Measurements from ENCODE around the gene ATXN1. TPM values are rescaled to one million over a fixed set of nuclear protein-coding genes. Genes with fewer than 3 reads are reported as not detected.

Gene ATXN1
- total RNA-seq, 1 experiment from 2014 or later = 25.6 TPM

- POLR2A ChIA-PET (ENCODE audit: low non-redundant PET) = no interaction called here
- no peaks in the 10 kb centered on the region for H3K36me3 ChIP-seq (ENCODE audit: insufficient read depth, low read length, poor library complexity, severe bottlenecking)
- no peaks in the 10 kb centered on the region for H3K9me3 ChIP-seq (ENCODE audit: low read depth, low read length, poor library complexity, severe bottlenecking)
- no peak for DNase-seq (ENCODE audit: low spot score)
- H3K27ac ChIP-seq (ENCODE audit: low read depth, low read length, poor library complexity, severe bottlenecking) = no peak overlapping the region
- BruUV-seq (replicated peaks) = no TSS peak
- CTCF ChIA-PET = no interaction called here
- H3K27me3 ChIP-seq (replicated peaks; ENCODE audit: insufficient read depth, low read depth, low read length, poor library complexity) = no peaks in the 10 kb centered on the region
- no peak for TF ChIP-seq EZH2 (IDR thresholded peaks at IDR 0.05; ENCODE audit: borderline replicate concordance, low read depth, low read length, poor library complexity, severe bottlenecking)
- TF ChIP-seq CTCF (conservative IDR thresholded peaks at IDR 0.05; ENCODE audit: low read depth, low read length) = no peak
- intact Hi-C loops (cut with micrococcal nuclease; ENCODE audit: unreplicated experiment) = no loop called here
- peaks cover 71% of the 10 kb centered on the region for H3K4me1 ChIP-seq (ENCODE audit: insufficient read depth, low read length, poor library complexity, severe bottlenecking)
- H3K4me3 ChIP-seq (ENCODE audit: low read depth, low read length, poor library complexity, severe bottlenecking) = no peak overlapping the region
Measured at GRCh38 chr6:16729183-16729691, 32.0 kb downstream of the ATXN1 start.

GRCh38 chr6:16728513-16729182 is 32.6 kb downstream of the ATXN1 start:
- ChIA-PET CTCF (no interaction called here), POLR2A (ENCODE audit: low non-redundant PET) (no interaction called here)
- no TSS peak for BruUV-seq (replicated peaks)
- TF ChIP-seq CTCF (conservative IDR thresholded peaks at IDR 0.05; ENCODE audit: low read depth, low read length) (no peak), EZH2 (IDR thresholded peaks at IDR 0.05; ENCODE audit: borderline replicate concordance, low read depth, low read length, poor library complexity, severe bottlenecking) (no peak)
- intact Hi-C loops (cut with micrococcal nuclease; ENCODE audit: unreplicated experiment) = no loop called here
- H3K27ac ChIP-seq (ENCODE audit: low read depth, low read length, poor library complexity, severe bottlenecking) = no peak overlapping the region
- DNase-seq (ENCODE audit: low spot score) = no peak
- H3K4me3 ChIP-seq (ENCODE audit: low read depth, low read length, poor library complexity, severe bottlenecking) = no peak overlapping the region
- no peaks in the 10 kb centered on the region for H3K27me3 ChIP-seq (replicated peaks; ENCODE audit: insufficient read depth, low read depth, low read length, poor library complexity)
- no peaks in the 10 kb centered on the region for H3K36me3 ChIP-seq (ENCODE audit: insufficient read depth, low read length, poor library complexity, severe bottlenecking)
- peaks cover 76% of the 10 kb centered on the region for H3K4me1 ChIP-seq (ENCODE audit: insufficient read depth, low read length, poor library complexity, severe bottlenecking)
- H3K9me3 ChIP-seq (ENCODE audit: low read depth, low read length, poor library complexity, severe bottlenecking) = no peaks in the 10 kb centered on the region

- intact Hi-C loops (cut with micrococcal nuclease; ENCODE audit: unreplicated experiment) = no loop called here
- Histone ChIP-seq H3K4me1 (ENCODE audit: insufficient read depth, low read length, poor library complexity, severe bottlenecking) (peaks cover 80% of the 10 kb centered on the region), H3K27ac (ENCODE audit: low read depth, low read length, poor library complexity, severe bottlenecking) (no peak overlapping the region), H3K9me3 (ENCODE audit: low read depth, low read length, poor library complexity, severe bottlenecking) (no peaks in the 10 kb centered on the region), H3K4me3 (ENCODE audit: low read depth, low read length, poor library complexity, severe bottlenecking) (no peak overlapping the region), H3K27me3 (replicated peaks; ENCODE audit: insufficient read depth, low read depth, low read length, poor library complexity) (no peaks in the 10 kb centered on the region), H3K36me3 (ENCODE audit: insufficient read depth, low read length, poor library complexity, severe bottlenecking) (no peaks in the 10 kb centered on the region)
- POLR2A ChIA-PET (ENCODE audit: low non-redundant PET) = no interaction called here
- no peak for DNase-seq (ENCODE audit: low spot score)
- TF ChIP-seq EZH2 (IDR thresholded peaks at IDR 0.05; ENCODE audit: borderline replicate concordance, low read depth, low read length, poor library complexity, severe bottlenecking) (no peak), CTCF (conservative IDR thresholded peaks at IDR 0.05; ENCODE audit: low read depth, low read length) (no peak)
- no TSS peak for BruUV-seq (replicated peaks)
- CTCF ChIA-PET = interaction anchor here (0.5 kb wide), 1 partner anchor 33 kb away, joined by 5 read pairs; the partner anchor contains the start of gene ATXN1
Measured at GRCh38 chr6:16727996-16728395, 33.3 kb downstream of the ATXN1 start.
